ENCODE data around the gene B9D1.

- no peak for TF ChIP-seq POLR2A (IDR thresholded peaks at IDR 0.05)
- TF ChIP-seq CTCF (IDR thresholded peaks at IDR 0.05): no peak
- TF ChIP-seq EP300 (IDR thresholded peaks at IDR 0.05): no peak
These were observed 25.5 kb upstream of the B9D1 start for GRCh38 chr17:19387921-19388521.

Data from stomach (tissue), 4 donors.